Stimulated activated CD4-positive, alpha-beta T cell treated with anti-CD3 and anti-CD28 coated beads, Interleukin-15, amount 100 ng/mL, for 48 hours (primary cell): ENCODE measurements around the gene SLC10A2.
"Not testable (repeated sequence)": the region's sequence is repeated elsewhere in the genome, so short reads cannot be mapped to it uniquely, and the experiment has no call there.

Experiments
- DNase-seq, 2 donors: peaks; one replicate each; pipeline ENCODE4 v3.0.0-alpha.2; 2020; ENCODE audit warnings: low read depth in 2 of 2

SLC10A2 gene, protein sequence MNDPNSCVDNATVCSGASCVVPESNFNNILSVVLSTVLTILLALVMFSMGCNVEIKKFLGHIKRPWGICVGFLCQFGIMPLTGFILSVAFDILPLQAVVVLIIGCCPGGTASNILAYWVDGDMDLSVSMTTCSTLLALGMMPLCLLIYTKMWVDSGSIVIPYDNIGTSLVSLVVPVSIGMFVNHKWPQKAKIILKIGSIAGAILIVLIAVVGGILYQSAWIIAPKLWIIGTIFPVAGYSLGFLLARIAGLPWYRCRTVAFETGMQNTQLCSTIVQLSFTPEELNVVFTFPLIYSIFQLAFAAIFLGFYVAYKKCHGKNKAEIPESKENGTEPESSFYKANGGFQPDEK

DNA sequence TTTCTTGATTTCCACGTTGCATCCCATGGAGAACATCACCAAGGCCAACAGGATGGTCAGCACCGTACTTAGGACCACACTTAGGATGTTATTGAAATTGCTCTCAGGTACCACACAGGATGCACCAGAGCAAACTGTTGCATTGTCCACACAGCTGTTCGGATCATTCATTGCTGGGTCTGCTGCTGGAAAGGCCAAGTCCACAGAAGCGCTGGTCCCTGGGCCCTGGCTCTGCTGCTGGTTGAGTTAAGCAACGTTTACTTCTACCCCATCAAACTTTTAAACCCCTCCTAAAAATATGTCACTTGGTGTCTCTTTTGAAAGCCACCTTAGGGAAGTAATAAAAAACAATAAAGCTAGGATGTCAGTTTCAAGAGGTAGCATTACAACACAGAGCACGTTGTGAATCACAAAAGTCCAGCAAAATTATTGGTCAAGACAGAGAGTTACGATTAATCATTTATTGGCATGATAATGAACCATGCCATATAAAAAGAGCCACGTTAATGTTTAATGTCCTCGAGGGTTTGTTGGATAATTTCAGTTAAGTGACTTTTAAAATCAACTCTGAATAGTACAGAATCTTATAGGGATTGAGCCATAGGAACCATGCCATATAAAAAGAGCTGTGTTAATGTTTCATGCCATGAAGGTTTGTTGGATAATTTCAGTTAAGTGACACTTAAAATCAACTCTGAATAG, at the start of gene SLC10A2:
Gene SLC10A2, minus strand, starts transcription at position 339 of the 702 bp plus-strand sequence. Its CDS starts 168 bp downstream, at position 171.
- no peak for DNase-seq

DNA sequence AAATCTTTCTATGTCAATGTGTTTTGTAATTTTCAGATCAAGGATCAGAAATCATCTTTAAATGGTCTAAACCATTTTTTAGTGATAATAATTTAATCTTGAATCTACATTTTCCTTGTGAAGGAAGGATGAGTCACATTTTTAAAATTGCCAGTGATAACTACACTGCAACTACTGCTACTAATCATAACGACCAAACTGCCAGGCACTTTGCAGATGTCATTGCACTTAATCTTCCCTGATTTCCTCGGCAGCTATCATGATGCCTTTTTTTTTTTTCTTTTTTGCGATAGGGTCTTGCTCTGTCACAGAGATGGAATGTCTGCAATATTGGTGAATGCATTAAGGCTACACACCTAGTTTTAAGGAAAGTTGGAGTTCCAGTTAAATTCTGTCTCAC, 41.4 kb upstream of the SLC10A2 start:
- DNase-seq, result no peak

- no peak for DNase-seq
Observed at GRCh38 chr13:103104340-103104739, 38.1 kb upstream of the SLC10A2 start.

DNA sequence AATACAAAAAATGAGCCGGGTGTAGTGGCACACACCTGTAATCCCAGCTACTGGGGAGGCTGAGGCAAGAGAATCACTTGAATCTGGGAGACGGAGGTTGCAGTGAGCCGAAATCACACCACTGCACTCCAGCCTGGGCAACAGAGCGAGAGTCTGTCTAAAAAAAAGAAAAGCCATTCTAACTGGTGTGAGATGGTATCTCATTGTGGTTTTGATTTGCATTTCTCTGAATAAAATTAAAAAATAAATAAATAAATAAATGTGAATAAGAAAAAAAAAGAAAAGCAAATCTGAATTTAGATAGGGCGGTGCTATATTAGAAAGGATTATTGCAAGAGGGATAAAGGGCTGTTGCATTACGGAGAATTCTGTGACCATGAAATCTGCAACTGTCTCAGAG, 37.2 kb upstream of the SLC10A2 start:
- DNase-seq, result not testable (repeated sequence)

DNA sequence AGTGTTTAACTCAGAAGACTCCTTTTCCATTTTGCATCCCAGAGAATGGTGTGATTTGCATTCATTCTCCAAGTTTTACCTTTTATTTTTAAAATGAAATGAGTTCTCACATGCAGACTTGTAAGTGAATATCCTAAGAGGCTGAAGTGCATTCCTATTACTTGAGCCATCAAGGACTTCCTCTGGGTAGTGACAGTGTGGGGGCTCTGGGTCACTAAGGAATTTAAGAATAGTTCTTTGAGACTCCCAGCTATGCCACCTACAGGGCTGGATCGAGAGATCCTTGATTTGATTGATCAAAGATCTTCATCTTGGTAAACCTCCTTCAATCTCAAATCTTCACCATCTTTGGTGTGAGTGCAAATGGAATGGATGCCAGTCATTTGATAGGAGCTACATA, 36.3 kb upstream of the SLC10A2 start:
- DNase-seq, result no peak

GRCh38 chr13:103101901-103102300, 35.7 kb upstream of the SLC10A2 start:
- DNase-seq, result no peak

DNA sequence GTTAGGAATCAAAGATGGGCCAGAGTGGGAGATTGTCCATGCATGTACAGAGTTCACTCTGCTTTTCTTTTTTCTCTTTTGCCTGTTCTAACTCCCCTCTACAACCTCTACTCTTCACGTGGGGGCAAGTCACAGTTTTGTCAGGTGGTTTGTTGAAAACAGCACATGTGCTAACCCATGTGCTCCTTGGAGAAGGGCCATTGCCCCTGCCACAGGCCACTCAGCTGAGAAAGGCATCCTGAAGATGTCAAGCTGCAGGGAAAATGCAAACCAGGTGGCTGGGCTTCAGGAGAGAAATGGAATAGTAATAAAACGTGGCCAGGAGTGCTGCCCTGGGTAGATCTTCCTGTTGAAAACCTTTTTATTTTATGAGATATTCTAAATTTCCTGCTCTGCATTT, 35.3 kb upstream of the SLC10A2 start:
- DNase-seq, result no peak

- no peak for DNase-seq
Observed at GRCh38 chr13:103100830-103101229, 34.6 kb upstream of the SLC10A2 start.

- DNase-seq, result no peak
Observed at GRCh38 chr13:103099722-103100293, 33.6 kb upstream of the SLC10A2 start.

DNA sequence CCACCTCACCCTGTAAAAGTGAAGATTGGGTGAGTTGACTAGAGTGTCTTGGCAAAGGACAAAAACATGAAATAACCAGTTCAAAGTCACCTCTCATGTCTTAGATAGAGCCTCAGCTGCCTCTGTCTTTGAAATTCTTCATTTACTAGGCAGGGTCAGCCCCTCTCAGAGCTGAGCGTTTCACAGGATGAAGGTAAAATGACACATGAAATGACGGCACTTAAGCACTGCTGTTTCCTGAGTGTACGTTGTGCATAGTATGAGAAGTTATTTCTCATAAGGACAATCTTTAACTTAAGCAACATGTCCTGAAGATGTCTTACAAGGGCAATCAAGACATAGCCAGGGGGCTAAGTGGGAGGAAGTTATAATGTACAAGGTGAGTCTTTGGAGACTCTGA, 32.3 kb upstream of the SLC10A2 start:
- DNase-seq, result no peak

- DNase-seq, result no peak
Observed at GRCh38 chr13:103097366-103097928, 31.2 kb upstream of the SLC10A2 start.

GRCh38 chr13:103093649-103094048, 27.4 kb upstream of the SLC10A2 start:
- DNase-seq, result not testable (repeated sequence)

DNA sequence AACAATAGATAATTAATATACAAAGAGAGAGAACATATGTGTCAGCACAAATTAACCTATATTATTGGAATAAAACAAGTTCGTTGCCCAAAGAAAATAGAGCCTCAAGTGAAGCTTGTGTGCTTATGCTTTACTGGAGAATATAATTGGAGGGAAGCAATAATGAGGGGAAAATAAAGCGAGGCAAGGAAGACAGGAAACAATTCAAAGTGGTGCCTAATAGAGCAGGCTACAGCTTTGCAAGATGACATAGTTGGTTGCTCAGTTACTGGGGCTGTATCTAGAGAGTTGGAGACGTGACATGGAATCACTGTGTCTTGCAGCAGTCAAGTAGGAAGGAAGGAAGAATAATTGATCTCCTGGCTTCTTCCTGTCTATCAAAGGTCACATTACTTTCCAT, 21.1 kb upstream of the SLC10A2 start:
- no peak for DNase-seq

DNA sequence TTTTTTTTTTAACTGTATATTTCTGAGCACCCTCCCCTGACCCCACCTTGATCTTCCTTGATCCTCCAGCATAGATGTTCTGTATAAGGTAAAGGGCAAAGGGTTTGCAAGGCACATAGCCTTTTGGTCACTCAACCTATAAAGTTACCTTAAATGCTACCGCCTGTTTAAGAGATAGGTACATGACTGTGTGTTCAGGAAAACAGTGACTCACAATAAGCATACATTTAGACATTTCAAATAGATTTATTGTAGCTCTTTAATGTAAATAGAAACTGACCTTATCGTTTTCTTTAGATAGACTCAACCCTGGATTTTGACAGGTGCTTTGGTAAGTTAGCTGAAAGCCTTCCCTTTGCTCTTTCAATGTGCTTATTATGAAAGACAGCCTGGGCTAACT, 15.2 kb upstream of the SLC10A2 start:
- DNase-seq, result no peak

DNA sequence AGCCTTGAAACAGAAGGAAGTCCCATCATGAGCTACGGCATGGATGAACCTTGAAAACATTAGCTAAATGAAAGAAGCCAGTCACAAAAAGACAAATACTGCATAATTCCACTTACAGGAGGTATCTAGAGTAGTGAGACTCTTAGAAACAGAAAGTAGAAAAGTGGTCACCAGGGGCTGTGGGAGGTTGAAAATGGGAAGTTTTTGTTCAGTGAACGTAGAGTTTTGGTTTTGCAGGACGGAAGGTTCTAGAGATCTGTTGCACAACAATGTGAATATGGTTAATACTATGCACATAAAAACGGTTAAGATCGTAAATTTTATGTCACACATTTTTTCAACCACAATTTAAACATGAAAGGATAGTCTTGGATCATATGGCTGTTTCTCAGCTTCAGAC, 11.9 kb upstream of the SLC10A2 start:
- DNase-seq, result no peak

DNA sequence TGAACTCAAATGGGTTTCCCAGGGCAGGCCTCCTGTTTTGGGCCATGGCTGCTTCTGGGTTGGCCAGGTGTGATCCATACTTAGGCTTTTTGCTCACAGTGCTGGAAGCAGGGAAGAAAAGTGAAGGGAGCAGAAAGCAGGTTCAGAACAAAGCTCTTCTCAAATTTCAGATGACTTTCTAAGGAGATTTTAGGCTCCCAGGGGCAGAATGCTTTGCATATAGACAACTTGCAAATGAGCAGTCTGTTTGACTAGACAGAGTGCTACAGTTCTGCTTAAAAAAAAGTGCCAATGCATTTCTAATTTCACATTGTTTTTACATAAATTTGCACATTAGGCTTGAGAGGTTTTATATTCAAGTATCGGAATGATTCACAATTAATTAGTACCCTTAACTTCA, 2.6 kb upstream of the SLC10A2 start:
- no peak for DNase-seq

GRCh38 chr13:103067751-103068555, 1.7 kb upstream of the SLC10A2 start:
- DNase-seq, result no peak

GRCh38 chr13:103066781-103067345, 646 bp upstream of the SLC10A2 start:
- DNase-seq, result no peak

- DNase-seq, result no peak
Observed at GRCh38 chr13:103063376-103063775, 2.8 kb downstream of the SLC10A2 start.

DNA sequence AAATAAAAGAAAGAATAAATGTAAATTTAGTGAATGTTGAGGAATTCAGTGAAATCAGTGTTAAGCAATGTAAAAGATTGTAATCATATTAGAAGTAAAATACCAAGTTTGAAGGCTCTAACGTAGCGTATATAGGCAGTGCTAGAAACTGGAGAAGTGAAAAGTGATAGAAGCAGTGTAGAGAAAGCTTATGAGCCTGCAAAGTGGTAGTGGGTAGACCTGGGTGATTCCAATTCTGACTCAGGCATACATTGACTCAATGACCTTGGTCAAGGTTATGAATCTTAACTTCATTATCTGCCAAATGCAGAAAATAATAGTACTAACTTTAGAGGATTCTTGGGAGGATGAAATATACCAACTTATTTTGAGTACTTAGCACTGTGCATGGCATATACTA, 4.1 kb downstream of the SLC10A2 start:
- no peak for DNase-seq

GRCh38 chr13:103056008-103056407, 10.2 kb downstream of the SLC10A2 start:
- no peak for DNase-seq
